ENCODE results near the gene GMDS.

DNA sequence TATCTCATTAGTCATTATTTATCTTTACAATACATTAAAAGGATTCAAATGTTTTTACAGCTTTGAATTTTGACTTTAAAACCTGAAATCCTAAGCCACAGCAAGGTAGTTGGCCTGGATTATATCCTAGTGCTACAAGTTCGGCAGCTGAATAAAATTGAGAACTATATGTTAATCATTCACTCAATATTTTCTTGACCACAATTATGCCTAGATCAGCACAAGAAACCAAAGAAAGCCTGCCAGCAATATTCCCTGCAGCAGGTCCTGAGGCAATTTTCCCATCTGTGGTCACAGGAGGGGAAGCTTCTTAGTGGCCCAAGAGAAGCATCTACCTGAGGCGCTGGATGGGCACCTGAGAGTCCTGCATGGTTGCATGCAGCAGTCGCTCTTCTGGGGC lies 183.5 kb downstream of the GMDS start:
- TF ChIP-seq, protein P1, sequence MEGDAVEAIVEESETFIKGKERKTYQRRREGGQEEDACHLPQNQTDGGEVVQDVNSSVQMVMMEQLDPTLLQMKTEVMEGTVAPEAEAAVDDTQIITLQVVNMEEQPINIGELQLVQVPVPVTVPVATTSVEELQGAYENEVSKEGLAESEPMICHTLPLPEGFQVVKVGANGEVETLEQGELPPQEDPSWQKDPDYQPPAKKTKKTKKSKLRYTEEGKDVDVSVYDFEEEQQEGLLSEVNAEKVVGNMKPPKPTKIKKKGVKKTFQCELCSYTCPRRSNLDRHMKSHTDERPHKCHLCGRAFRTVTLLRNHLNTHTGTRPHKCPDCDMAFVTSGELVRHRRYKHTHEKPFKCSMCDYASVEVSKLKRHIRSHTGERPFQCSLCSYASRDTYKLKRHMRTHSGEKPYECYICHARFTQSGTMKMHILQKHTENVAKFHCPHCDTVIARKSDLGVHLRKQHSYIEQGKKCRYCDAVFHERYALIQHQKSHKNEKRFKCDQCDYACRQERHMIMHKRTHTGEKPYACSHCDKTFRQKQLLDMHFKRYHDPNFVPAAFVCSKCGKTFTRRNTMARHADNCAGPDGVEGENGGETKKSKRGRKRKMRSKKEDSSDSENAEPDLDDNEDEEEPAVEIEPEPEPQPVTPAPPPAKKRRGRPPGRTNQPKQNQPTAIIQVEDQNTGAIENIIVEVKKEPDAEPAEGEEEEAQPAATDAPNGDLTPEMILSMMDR (IDR thresholded peaks at IDR 0.05; ENCODE audit: low read length) = no peak
- TF ChIP-seq EZH2phosphoT487 (IDR thresholded peaks at IDR 0.05; ENCODE audit: low read length) = no peak
- TF ChIP-seq EZH2 (optimal IDR thresholded peaks at IDR 0.05; ENCODE audit: low read depth, low read length) = no peak
